Activated naive CD4-positive, alpha-beta T cell (primary cell): Measurements from ENCODE around the gene EYA4.

Source experiments
- DNase-seq, 4 experiments: peaks; one replicate each; lab custom pipeline; 2025; lab: John Stamatoyannopoulos, UW

Gene EYA4

GRCh38 chr6:133289733-133290306 lies 48.7 kb downstream of the EYA4 start:
- DNase-seq: no peak

- DNase-seq: no peak
Observed at GRCh38 chr6:133290930-133291329, 49.8 kb downstream of the EYA4 start.

GRCh38 chr6:133291671-133292070 lies 50.5 kb downstream of the EYA4 start:
- DNase-seq: no peak

- DNase-seq: no peak
Observed at GRCh38 chr6:133297657-133298056, 56.5 kb downstream of the EYA4 start.

GRCh38 chr6:133298335-133298734 lies 57.2 kb downstream of the EYA4 start:
- DNase-seq: no peak

- no peak for DNase-seq
Observed at GRCh38 chr6:133298801-133299200, 57.6 kb downstream of the EYA4 start.

GRCh38 chr6:133300896-133301295 lies 59.7 kb downstream of the EYA4 start:
- no peak for DNase-seq

- DNase-seq: no peak
Observed at GRCh38 chr6:133301835-133302234, 60.7 kb downstream of the EYA4 start.

- no peak for DNase-seq
Observed at GRCh38 chr6:133306931-133307330, 65.8 kb downstream of the EYA4 start.

- no peak for DNase-seq
Observed at GRCh38 chr6:133309579-133309978, 68.4 kb downstream of the EYA4 start.

- DNase-seq: no peak
Observed at GRCh38 chr6:133312006-133312405, 70.8 kb downstream of the EYA4 start.

- DNase-seq: no peak
Observed at GRCh38 chr6:133313068-133313467, 71.9 kb downstream of the EYA4 start.

GRCh38 chr6:133314947-133315346 lies 73.8 kb downstream of the EYA4 start:
- no peak for DNase-seq

GRCh38 chr6:133315811-133316210 lies 74.7 kb downstream of the EYA4 start:
- no peak for DNase-seq

GRCh38 chr6:133317704-133318103 lies 76.5 kb downstream of the EYA4 start:
- no peak for DNase-seq

GRCh38 chr6:133326584-133326983 lies 85.4 kb downstream of the EYA4 start:
- no peak for DNase-seq

GRCh38 chr6:133333852-133334251 lies 92.7 kb downstream of the EYA4 start:
- no peak for DNase-seq

- DNase-seq: no peak
Observed at GRCh38 chr6:133337308-133337707, 96.2 kb downstream of the EYA4 start.

GRCh38 chr6:133339543-133340384 lies 98.6 kb downstream of the EYA4 start:
- no peak for DNase-seq

- DNase-seq: no peak
Observed at GRCh38 chr6:133340557-133340956, 99.4 kb downstream of the EYA4 start.

GRCh38 chr6:133341607-133342158 lies 100.5 kb downstream of the EYA4 start:
- no peak for DNase-seq

GRCh38 chr6:133343220-133343619 lies 102.1 kb downstream of the EYA4 start:
- DNase-seq: no peak

GRCh38 chr6:133348846-133349245 lies 107.7 kb downstream of the EYA4 start:
- no peak for DNase-seq
